GM21717 (cell line): ENCODE results near the gene IMPG2.

Source experiments
- ATAC-seq: cut with Tn5 transposase; IDR thresholded peaks from one replicate; pipeline ENCODE4 v1.9.1; 2021; ENCODE audit warnings: mild to moderate bottlenecking, moderate library complexity; ENCODE audit not compliant: unreplicated experiment

Gene IMPG2

DNA sequence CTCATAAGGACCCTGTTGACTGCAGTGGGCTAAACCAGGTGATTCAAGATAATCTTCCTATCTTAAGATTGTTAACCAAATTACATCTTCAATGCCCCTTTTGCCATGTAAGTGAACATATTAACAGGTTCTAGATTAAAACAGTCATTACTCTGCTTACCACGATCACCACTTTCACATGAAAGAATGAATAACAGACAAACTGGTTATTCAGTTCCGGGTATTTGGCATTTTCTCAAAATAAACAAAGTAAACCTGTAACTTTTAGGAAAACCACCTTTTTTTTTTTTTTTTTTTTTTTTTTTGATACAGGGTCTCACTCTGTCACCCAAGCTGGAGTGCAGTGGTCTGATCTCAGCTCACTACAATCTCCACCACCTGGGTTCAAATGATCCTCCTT, 131.2 kb downstream of the IMPG2 start:
- no peak for ATAC-seq

DNA sequence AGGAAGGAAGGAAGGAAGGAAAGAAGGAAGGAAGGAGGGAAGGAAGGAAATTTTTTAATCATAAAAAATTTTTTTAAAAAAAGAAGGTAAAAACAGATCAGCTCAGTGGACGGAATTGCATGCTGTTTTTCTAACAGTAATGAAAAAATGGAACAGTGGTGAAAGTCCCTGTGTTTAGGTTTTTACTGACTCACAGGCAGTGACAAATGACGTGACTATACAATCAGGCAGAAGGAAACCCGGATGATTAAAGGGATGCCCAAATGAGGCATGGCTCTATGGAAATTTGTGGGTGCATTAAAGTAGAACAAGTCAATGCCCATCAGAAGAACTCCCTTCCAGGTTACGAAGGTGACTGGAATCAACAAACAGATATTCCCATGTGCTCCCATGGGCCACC, 135.0 kb downstream of the IMPG2 start:
- ATAC-seq = no peak

DNA sequence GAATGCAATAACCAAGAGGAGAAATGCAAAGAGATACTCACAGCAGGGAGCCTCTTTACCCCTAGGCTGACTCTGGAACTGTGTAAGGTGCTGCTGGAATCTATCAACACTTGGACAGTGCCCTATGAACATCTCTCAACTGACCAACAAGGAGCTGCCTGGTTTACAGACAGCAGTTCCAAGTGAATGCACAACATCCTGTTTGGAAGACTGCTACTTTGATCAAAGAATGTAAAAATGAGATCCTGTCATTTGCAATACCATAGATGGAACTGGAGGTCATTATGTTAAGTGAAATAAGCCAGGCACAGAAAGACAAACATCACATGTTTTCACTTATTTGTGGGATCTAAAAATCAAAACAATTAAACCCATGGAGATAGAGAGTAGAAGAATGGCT, 136.3 kb downstream of the IMPG2 start:
- no peak for ATAC-seq

DNA sequence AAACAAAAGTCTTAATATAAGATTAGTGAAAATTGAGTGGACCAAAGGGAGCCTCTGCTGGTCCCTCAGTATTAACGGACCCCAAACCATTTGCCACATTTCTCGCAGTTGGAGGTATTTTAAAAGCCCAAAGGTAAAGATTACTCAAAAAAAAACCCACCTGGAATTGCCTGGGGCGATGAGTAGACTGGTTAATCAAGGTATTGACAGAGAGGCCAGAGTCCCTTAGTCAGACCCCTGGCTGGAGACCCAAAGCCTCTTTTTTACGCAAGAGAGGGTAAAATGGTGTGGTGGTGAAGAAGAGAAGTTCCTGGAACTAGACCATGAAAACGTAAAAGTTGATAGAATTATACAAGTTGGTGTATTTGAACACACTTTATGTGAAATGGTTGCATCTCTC, 137.2 kb downstream of the IMPG2 start:
- no peak for ATAC-seq

DNA sequence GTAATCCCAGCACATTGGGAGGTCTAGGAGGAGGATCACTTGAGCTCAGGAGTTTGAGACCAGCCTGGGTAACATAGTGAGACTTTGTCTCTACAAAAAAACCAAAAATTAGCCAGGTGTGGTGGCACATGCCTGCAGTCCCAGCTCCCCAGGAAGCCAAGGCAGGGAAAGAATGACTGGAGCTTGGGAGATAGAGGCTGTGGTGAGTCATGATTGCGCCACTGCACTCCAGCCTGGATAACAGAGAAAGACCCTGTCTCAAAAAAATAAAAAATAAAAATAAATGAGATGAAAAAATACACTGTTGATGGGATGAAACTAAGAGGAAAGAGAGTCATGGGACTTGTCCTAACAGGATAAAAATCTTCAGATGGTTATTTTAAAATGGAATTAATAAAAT, 137.6 kb downstream of the IMPG2 start:
- ATAC-seq = no peak

DNA sequence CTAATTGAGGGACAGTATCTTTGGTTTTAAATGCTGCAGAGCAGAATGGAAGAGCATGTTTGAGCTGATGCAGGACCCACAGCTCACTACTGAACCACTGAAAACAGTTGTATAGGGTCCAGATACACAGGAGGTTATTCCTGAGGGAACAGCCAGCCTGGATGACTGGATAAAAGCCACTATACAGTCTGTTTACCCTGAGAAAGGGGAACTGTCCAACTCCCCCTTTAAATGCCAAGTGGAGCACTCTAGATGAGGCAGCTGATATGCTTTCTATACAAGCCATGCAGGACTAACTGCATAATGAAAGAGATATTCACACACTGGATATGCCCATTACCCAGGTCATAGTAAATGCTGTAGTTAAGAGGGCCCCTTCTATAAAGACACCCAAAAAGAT, 138.6 kb downstream of the IMPG2 start:
- ATAC-seq = no peak

DNA sequence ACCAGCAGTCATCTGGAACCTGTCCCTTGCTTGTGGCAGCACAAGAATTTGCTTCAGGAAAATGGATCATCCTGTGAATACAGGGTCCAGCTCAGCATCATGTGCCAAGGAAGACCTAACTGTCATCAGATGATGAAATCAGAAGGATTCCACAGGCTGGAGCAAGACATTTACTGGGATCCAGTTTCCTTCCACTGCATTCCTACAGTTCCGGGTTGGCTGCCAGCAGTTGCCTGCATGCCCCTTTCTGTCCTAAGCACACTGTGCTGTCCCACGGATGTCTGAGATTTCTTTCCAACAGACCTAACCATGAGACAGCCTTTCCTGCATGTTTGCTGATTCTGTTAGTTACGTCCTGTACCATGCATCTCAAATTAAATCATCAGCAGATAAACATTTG, 140.7 kb downstream of the IMPG2 start:
- ATAC-seq = no peak

DNA sequence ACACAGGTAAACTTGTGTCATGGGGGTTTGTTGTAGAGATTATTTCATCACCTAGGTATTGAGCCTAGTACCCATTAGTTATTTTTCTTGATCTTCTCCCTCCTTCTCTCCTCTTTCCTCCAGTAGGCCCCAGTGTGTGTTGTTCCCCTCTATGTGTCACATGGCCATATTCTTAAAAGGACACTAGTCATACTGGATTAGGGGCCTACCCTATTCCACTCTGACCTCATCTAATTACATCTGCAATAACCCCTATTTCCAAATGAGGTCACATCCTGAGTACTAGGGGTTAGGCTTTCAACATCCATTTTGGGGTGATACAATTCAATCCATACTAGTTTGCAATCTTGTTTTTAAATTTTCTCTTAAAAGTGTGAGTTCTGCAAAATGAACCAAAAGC, 142.8 kb downstream of the IMPG2 start:
- no peak for ATAC-seq
